OCI-LY7 (cell line): ENCODE measurements around the gene CMKLR1.

ENCODE experiments used
- CTCF ChIP-seq: fragments of 200-600 bp; sonication (generic); conservative IDR thresholded peaks from 2 replicates; pipeline ENCODE4 v1.5.1; 2014; ENCODE audit warnings: mild to moderate bottlenecking, antibody characterized with exemption, low read length, moderate library complexity, mixed read lengths
- EZH2phosphoT487 ChIP-seq: fragments of 200-600 bp; sonication (generic); IDR thresholded peaks from 2 replicates; pipeline ENCODE4 v1.6.1; 2018; ENCODE audit warnings: low read depth, borderline replicate concordance, mild to moderate bottlenecking, mixed run types, antibody characterized with exemption, low read length, moderate library complexity, mixed read lengths

GRCh38 chr12:108361606-108362005 is 22.5 kb upstream of the CMKLR1 start:
- TF ChIP-seq CTCF (no peak), EZH2phosphoT487 (no peak)
